Astrocyte (in vitro differentiated cells and primary cell): ENCODE data around the gene ANKIB1. TPM values are rescaled to one million over a fixed set of nuclear protein-coding genes. Genes with fewer than 3 reads are reported as not detected.

ENCODE experiments used
- DNase-seq: peaks from one replicate; pipeline ENCODE4 v3.0.0-alpha.2; 2010; ENCODE audit warnings: low read depth
- FAIRE-seq: peaks from 2 replicates; lab custom pipeline; 2011; peaks lifted over from hg19 to GRCh38; lab: Jason Lieb, UNC
- H2AFZ ChIP-seq: 2 replicates; pipeline ENCODE4 v1.6.0; 2012; ENCODE audit warnings: low read depth, low read length, inconsistent platforms
- H3K27ac ChIP-seq: 2 replicates; pipeline ENCODE4 v1.5.1; 2011; ENCODE audit warnings: low read depth, low read length, inconsistent platforms
- H3K27me3 ChIP-seq: 2 replicates; pipeline ENCODE4 v1.6.0; 2011; ENCODE audit warnings: low read length, inconsistent platforms; ENCODE audit not compliant: insufficient read depth
- H3K36me3 ChIP-seq: 2 replicates; pipeline ENCODE4 v1.5.1; 2011; ENCODE audit warnings: low read length, inconsistent platforms; ENCODE audit not compliant: insufficient read depth
- H3K4me1 ChIP-seq: 2 replicates; pipeline ENCODE4 v1.5.1; 2011; ENCODE audit warnings: low read length, inconsistent platforms; ENCODE audit not compliant: insufficient read depth
- H3K4me2 ChIP-seq: 2 replicates; pipeline ENCODE4 v1.6.0; 2012; ENCODE audit warnings: low read length, inconsistent platforms
- H3K4me3 ChIP-seq: 2 replicates; pipeline ENCODE4 v1.5.1; 2011; ENCODE audit warnings: low read depth, mild to moderate bottlenecking, low read length, inconsistent platforms; ENCODE audit not compliant: insufficient read depth
- H3K79me2 ChIP-seq: 2 replicates; pipeline ENCODE4 v1.6.0; 2012; ENCODE audit warnings: mild to moderate bottlenecking, low read length, inconsistent platforms; ENCODE audit not compliant: insufficient read depth
- H3K9ac ChIP-seq: 2 replicates; pipeline ENCODE4 v1.6.0; 2012; ENCODE audit warnings: mild to moderate bottlenecking, low read length, inconsistent platforms
- H3K9me3 ChIP-seq: 2 replicates; pipeline ENCODE4 v1.5.1; 2012; ENCODE audit warnings: low read depth, mild to moderate bottlenecking, low read length, inconsistent platforms; ENCODE audit not compliant: insufficient read depth
- H4K20me1 ChIP-seq: 2 replicates; pipeline ENCODE4 v1.6.0; 2012; ENCODE audit warnings: low read length, inconsistent platforms; ENCODE audit not compliant: insufficient read depth
- H3K27ac Mint-ChIP-seq: one replicate; pipeline ENCODE4 v1.8.0; 2021; ENCODE audit warnings: mild to moderate bottlenecking, mixed read lengths; ENCODE audit not compliant: unreplicated experiment
- H3K27me3 Mint-ChIP-seq: one replicate; pipeline ENCODE4 v1.8.0; 2021; ENCODE audit warnings: low read depth, mixed read lengths; ENCODE audit not compliant: unreplicated experiment
- H3K36me3 Mint-ChIP-seq: one replicate; pipeline ENCODE4 v1.8.0; 2021; ENCODE audit warnings: low read depth, mixed read lengths; ENCODE audit not compliant: unreplicated experiment
- H3K4me1 Mint-ChIP-seq: one replicate; pipeline ENCODE4 v1.8.0; 2021; ENCODE audit warnings: low read depth, mixed read lengths; ENCODE audit not compliant: unreplicated experiment
- H3K4me3 Mint-ChIP-seq: one replicate; pipeline ENCODE4 v1.8.0; 2021; ENCODE audit warnings: mild to moderate bottlenecking, moderate library complexity, mixed read lengths; ENCODE audit not compliant: unreplicated experiment
- H3K9me3 Mint-ChIP-seq: one replicate; pipeline ENCODE4 v1.8.0; 2021; ENCODE audit warnings: mild to moderate bottlenecking, mixed read lengths; ENCODE audit not compliant: unreplicated experiment
- CTCF ChIP-seq: IDR thresholded peaks from 2 replicates; pipeline ENCODE4 v1.5.1; 2011; ENCODE audit warnings: low read depth, mild to moderate bottlenecking, inconsistent platforms, low read length, moderate library complexity; ENCODE audit not compliant: insufficient read depth
- EZH2 ChIP-seq: IDR thresholded peaks from 2 replicates; pipeline ENCODE4 v1.6.1; 2012; ENCODE audit warnings: mild to moderate bottlenecking, low read length, inconsistent platforms; ENCODE audit not compliant: insufficient read depth
- total RNA-seq: library from RNA; stranded (reverse); gene quantifications from 2 replicates; pipeline ENCODE4 v1.2.1, GENCODE V29; 2021

The ANKIB1 gene
- total RNA-seq, 1 donor from 2014 or later: 83.3 TPM

GRCh38 chr7:92276460-92276864, 30.7 kb downstream of the ANKIB1 start:
- FAIRE-seq: no peak
- no peaks in the 10 kb centered on the region for H3K27me3 Mint-ChIP-seq
- no peak for DNase-seq
- no peaks in the 10 kb centered on the region for H3K9me3 Mint-ChIP-seq
- Histone ChIP-seq H3K36me3 (no peaks in the 10 kb centered on the region), H3K4me1 (no peaks in the 10 kb centered on the region), H3K27ac (no peak overlapping the region), H3K4me2 (no peak overlapping the region), H2AFZ (no peak overlapping the region), H3K79me2 (peaks cover 88% of the 10 kb centered on the region), H3K9ac (no peak overlapping the region), H3K27me3 (no peaks in the 10 kb centered on the region), H3K9me3 (peaks cover 3% of the 10 kb centered on the region), H4K20me1 (peaks cover 65% of the 10 kb centered on the region), H3K4me3 (no peak overlapping the region)
- H3K4me3 Mint-ChIP-seq: no peak overlapping the region
- no peak for TF ChIP-seq EZH2
- TF ChIP-seq CTCF: no peak
- peaks cover 5% of the 10 kb centered on the region for H3K4me1 Mint-ChIP-seq
- peaks cover 4% of the 10 kb centered on the region for H3K36me3 Mint-ChIP-seq
- peak overlapping the region; percentile 20 for H3K27ac Mint-ChIP-seq

GRCh38 chr7:92279396-92280031, 33.7 kb downstream of the ANKIB1 start:
- FAIRE-seq: no peak
- peaks cover 4% of the 10 kb centered on the region for H3K36me3 Mint-ChIP-seq

More at GRCh38 chr7:92279396-92280031, 33.7 kb downstream of the ANKIB1 start:
- DNase-seq: no peak
- H3K9me3 Mint-ChIP-seq: no peaks in the 10 kb centered on the region
- H3K27ac ChIP-seq: no peak overlapping the region
- no peaks in the 10 kb centered on the region for H3K36me3 ChIP-seq
- no peak overlapping the region for H3K4me3 Mint-ChIP-seq
- H3K27me3 ChIP-seq: no peaks in the 10 kb centered on the region
- H3K4me3 ChIP-seq: no peak overlapping the region
- H3K27ac Mint-ChIP-seq: no peak overlapping the region
- no peaks in the 10 kb centered on the region for H3K27me3 Mint-ChIP-seq
- H3K79me2 ChIP-seq: peaks cover 85% of the 10 kb centered on the region
- H3K4me1 ChIP-seq: no peaks in the 10 kb centered on the region
- H3K4me2 ChIP-seq: no peak overlapping the region
- H2AFZ ChIP-seq: no peak overlapping the region
- peaks cover 3% of the 10 kb centered on the region for H3K9me3 ChIP-seq
- no peak overlapping the region for H3K9ac ChIP-seq
- H4K20me1 ChIP-seq: peaks cover 56% of the 10 kb centered on the region
- no peak for TF ChIP-seq EZH2
- TF ChIP-seq CTCF: no peak
- H3K4me1 Mint-ChIP-seq: peaks cover 5% of the 10 kb centered on the region
